Measurements from ENCODE around the gene NFILZ. TPM values are rescaled to one million over a fixed set of nuclear protein-coding genes. Genes with fewer than 3 reads are reported as not detected.

The NFILZ gene
- total RNA-seq, 1 donor from 2014 or later = not detected

GRCh38 chr19:8663920-8664670 lies 33.7 kb downstream of the NFILZ start:
- H3K9me3 Mint-ChIP-seq (ENCODE audit: unreplicated experiment) = no peaks in the 10 kb centered on the region
- DNase-seq (ENCODE audit: extremely low spot score, unreplicated experiment) = no peak
- no peak overlapping the region for H3K4me3 Mint-ChIP-seq (ENCODE audit: unreplicated experiment)
- no peak for TF ChIP-seq CTCF (IDR thresholded peaks at IDR 0.05)
- H3K27ac Mint-ChIP-seq (ENCODE audit: unreplicated experiment) = no peak overlapping the region
- H3K27me3 Mint-ChIP-seq (ENCODE audit: unreplicated experiment) = peaks cover 11% of the 10 kb centered on the region
- H3K36me3 Mint-ChIP-seq (ENCODE audit: unreplicated experiment) = no peaks in the 10 kb centered on the region
- H3K4me1 Mint-ChIP-seq (ENCODE audit: unreplicated experiment) = no peaks in the 10 kb centered on the region

GRCh38 chr19:8664671-8665057 lies 34.2 kb downstream of the NFILZ start:
- H3K4me3 Mint-ChIP-seq (ENCODE audit: unreplicated experiment) = no peak overlapping the region
- no peaks in the 10 kb centered on the region for H3K36me3 Mint-ChIP-seq (ENCODE audit: unreplicated experiment)
- no peak overlapping the region for H3K27ac Mint-ChIP-seq (ENCODE audit: unreplicated experiment)
- TF ChIP-seq CTCF (IDR thresholded peaks at IDR 0.05) = no peak
- H3K4me1 Mint-ChIP-seq (ENCODE audit: unreplicated experiment) = no peaks in the 10 kb centered on the region
- no peak for DNase-seq (ENCODE audit: extremely low spot score, unreplicated experiment)
- no peaks in the 10 kb centered on the region for H3K9me3 Mint-ChIP-seq (ENCODE audit: unreplicated experiment)
- peaks cover 8% of the 10 kb centered on the region for H3K27me3 Mint-ChIP-seq (ENCODE audit: unreplicated experiment)

- Mint-ChIP-seq H3K27me3 (ENCODE audit: unreplicated experiment) (peaks cover 8% of the 10 kb centered on the region), H3K36me3 (ENCODE audit: unreplicated experiment) (no peaks in the 10 kb centered on the region), H3K9me3 (ENCODE audit: unreplicated experiment) (no peaks in the 10 kb centered on the region), H3K4me1 (ENCODE audit: unreplicated experiment) (no peaks in the 10 kb centered on the region), H3K27ac (ENCODE audit: unreplicated experiment) (no peak overlapping the region), H3K4me3 (ENCODE audit: unreplicated experiment) (no peak overlapping the region)
- DNase-seq (ENCODE audit: extremely low spot score, unreplicated experiment) = no peak
- TF ChIP-seq CTCF (IDR thresholded peaks at IDR 0.05) = no peak
Observed at GRCh38 chr19:8665468-8666213, 35.2 kb downstream of the NFILZ start.

DNA sequence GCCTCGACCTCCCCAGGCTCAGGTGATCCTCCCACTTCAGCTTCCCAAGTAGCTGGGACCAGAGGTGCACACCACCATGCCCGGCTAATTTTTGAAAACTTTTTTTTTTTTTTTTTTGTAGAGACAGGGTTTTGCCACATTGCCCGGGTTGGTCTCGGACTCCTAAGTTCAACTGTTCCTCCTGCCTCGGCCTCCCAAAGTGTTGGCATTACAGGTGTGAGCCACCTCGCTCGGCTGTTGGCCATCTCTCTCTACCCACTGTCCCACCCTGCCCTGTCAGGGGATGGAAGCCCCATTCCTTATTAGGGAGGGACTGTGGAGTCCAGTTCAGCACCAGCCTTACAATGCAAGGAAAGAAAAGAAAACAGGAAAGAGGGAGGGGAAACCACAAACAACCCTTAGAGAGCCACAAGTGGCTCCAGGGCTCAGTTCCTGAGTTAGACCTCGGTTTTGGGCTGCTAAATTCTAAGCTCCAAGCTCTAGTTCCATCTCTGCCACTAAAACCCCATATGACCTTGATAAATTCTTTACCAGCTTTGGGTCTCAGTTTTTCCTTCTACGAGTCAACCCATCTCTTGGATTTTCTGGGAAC lies 36.5 kb downstream of the NFILZ start:
- H3K4me3 Mint-ChIP-seq (ENCODE audit: unreplicated experiment) = no peak overlapping the region
- H3K4me1 Mint-ChIP-seq (ENCODE audit: unreplicated experiment) = no peaks in the 10 kb centered on the region
- DNase-seq (ENCODE audit: extremely low spot score, unreplicated experiment) = no peak
- H3K36me3 Mint-ChIP-seq (ENCODE audit: unreplicated experiment) = no peaks in the 10 kb centered on the region
- no peaks in the 10 kb centered on the region for H3K9me3 Mint-ChIP-seq (ENCODE audit: unreplicated experiment)
- peaks cover 8% of the 10 kb centered on the region for H3K27me3 Mint-ChIP-seq (ENCODE audit: unreplicated experiment)
- no peak for TF ChIP-seq CTCF (IDR thresholded peaks at IDR 0.05)
- H3K27ac Mint-ChIP-seq (ENCODE audit: unreplicated experiment) = no peak overlapping the region

Data from osteocyte (in vitro differentiated cells).